Right renal pelvis (tissue), 4 donors: ENCODE measurements around the gene SEMG1. TPM values are rescaled to one million over a fixed set of nuclear protein-coding genes. Genes with fewer than 3 reads are reported as not detected.

Experiments
- DNase-seq, 4 donors: peaks; one replicate each; pipeline ENCODE4 v3.0.0-alpha.2; 2013; ENCODE audit warnings: low read depth in 4 of 4, low spot score in 3 of 4, missing footprints in 1 of 4
- polyA plus RNA-seq, 4 donors: library from polyadenylated mRNA; unstranded; fragments of 120-200 nt; gene quantifications; one replicate each; pipeline ENCODE4 v1.2.1, GENCODE V29; 2013; ENCODE audit not compliant: insufficient read length in 4 of 4

SEMG1 gene
- polyA plus RNA-seq = not detected

GRCh38 chr20:45206725-45207124 is at the start of gene SEMG1:
Gene SEMG1, plus strand, starts transcription at chr20:45207033. Its CDS starts 21 bp downstream, at chr20:45207054.
- no peak for DNase-seq

- DNase-seq = no peak
Observed at GRCh38 chr20:45157962-45158361, 48.9 kb upstream of the SEMG1 start.

GRCh38 chr20:45163083-45163803 is 43.6 kb upstream of the SEMG1 start:
- no peak for DNase-seq

- DNase-seq = no peak
Observed at GRCh38 chr20:45164906-45165305, 41.9 kb upstream of the SEMG1 start.

- no peak for DNase-seq
Observed at GRCh38 chr20:45173522-45173921, 33.3 kb upstream of the SEMG1 start.

- DNase-seq = no peak
Observed at GRCh38 chr20:45174434-45175364, 32.1 kb upstream of the SEMG1 start, which contains the start of gene PI3. Gene PI3, plus strand, starts transcription at chr20:45174902. Its CDS starts 21 bp downstream, at chr20:45174923.

GRCh38 chr20:45176526-45177267 is 30.1 kb upstream of the SEMG1 start:
- DNase-seq = no peak

- DNase-seq = no peak
Observed at GRCh38 chr20:45179166-45179565, 27.7 kb upstream of the SEMG1 start.

- no peak for DNase-seq
Observed at GRCh38 chr20:45181639-45182038, 25.2 kb upstream of the SEMG1 start.

GRCh38 chr20:45183084-45183483 is 23.7 kb upstream of the SEMG1 start:
- DNase-seq = no peak

- no peak for DNase-seq
Observed at GRCh38 chr20:45187693-45188092, 19.1 kb upstream of the SEMG1 start.

- no peak for DNase-seq
Observed at GRCh38 chr20:45189067-45189609, 17.7 kb upstream of the SEMG1 start.

- DNase-seq = no peak
Observed at GRCh38 chr20:45189861-45190260, 17.0 kb upstream of the SEMG1 start.

GRCh38 chr20:45191926-45192325 is 14.9 kb upstream of the SEMG1 start:
- DNase-seq = no peak

- DNase-seq = no peak
Observed at GRCh38 chr20:45193331-45193730, 13.5 kb upstream of the SEMG1 start.

GRCh38 chr20:45209924-45210323 is 3.1 kb downstream of the SEMG1 start:
- no peak for DNase-seq

- DNase-seq = no peak
Observed at GRCh38 chr20:45211569-45212474, 5.0 kb downstream of the SEMG1 start.

- no peak for DNase-seq
Observed at GRCh38 chr20:45212836-45213235, 6.0 kb downstream of the SEMG1 start.

- DNase-seq = no peak
Observed at GRCh38 chr20:45218124-45218523, 11.3 kb downstream of the SEMG1 start.

GRCh38 chr20:45218636-45219035 is 11.8 kb downstream of the SEMG1 start:
- DNase-seq = no peak
